Measurements from ENCODE around the gene CHST4.
A peak's percentile ranks its signal among the peaks of the same experiment; 100 is the strongest.

The CHST4 gene

GRCh38 chr16:71484006-71484893 is 42.0 kb upstream of the CHST4 start:
- TF ChIP-seq, protein P1, sequence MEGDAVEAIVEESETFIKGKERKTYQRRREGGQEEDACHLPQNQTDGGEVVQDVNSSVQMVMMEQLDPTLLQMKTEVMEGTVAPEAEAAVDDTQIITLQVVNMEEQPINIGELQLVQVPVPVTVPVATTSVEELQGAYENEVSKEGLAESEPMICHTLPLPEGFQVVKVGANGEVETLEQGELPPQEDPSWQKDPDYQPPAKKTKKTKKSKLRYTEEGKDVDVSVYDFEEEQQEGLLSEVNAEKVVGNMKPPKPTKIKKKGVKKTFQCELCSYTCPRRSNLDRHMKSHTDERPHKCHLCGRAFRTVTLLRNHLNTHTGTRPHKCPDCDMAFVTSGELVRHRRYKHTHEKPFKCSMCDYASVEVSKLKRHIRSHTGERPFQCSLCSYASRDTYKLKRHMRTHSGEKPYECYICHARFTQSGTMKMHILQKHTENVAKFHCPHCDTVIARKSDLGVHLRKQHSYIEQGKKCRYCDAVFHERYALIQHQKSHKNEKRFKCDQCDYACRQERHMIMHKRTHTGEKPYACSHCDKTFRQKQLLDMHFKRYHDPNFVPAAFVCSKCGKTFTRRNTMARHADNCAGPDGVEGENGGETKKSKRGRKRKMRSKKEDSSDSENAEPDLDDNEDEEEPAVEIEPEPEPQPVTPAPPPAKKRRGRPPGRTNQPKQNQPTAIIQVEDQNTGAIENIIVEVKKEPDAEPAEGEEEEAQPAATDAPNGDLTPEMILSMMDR (IDR thresholded peaks at IDR 0.05; ENCODE audit: low read depth, low read length), result no peak
- H3K9me3 ChIP-seq, result no peaks in the 10 kb centered on the region
- H3K27me3 ChIP-seq, result peaks cover 2% of the 10 kb centered on the region; the same call in 1 of the 2 replicates
- peak; percentile 80 for DNase-seq
- H3K4me1 ChIP-seq, result no peaks in the 10 kb centered on the region
- H3K4me3 ChIP-seq (ENCODE audit: low read depth, low read length), result peak overlapping the region; percentile 91
- no peaks in the 10 kb centered on the region for H3K36me3 ChIP-seq

- Histone ChIP-seq H3K4me1 (no peaks in the 10 kb centered on the region), H3K9me3 (no peaks in the 10 kb centered on the region), H3K36me3 (no peaks in the 10 kb centered on the region), H3K4me3 (ENCODE audit: low read depth, low read length) (no peak within 1 kb of the TSS), H3K27me3 (peaks cover 11% of the 10 kb centered on the region)
- TF ChIP-seq, protein P1 (IDR thresholded peaks at IDR 0.05; ENCODE audit: low read depth, low read length), result no peak
- DNase-seq, result no peak
Measured at GRCh38 chr16:71489122-71489521, 37.1 kb upstream of the CHST4 start, which contains the start of gene ZNF19. Gene ZNF19 (minus strand): TSS chr16:71489324. CDS start chr16:71482114, 7,210 bp downstream.

- H3K36me3 ChIP-seq, result no peaks in the 10 kb centered on the region
- no peaks in the 10 kb centered on the region for H3K4me1 ChIP-seq
- TF ChIP-seq, protein P1 (IDR thresholded peaks at IDR 0.05; ENCODE audit: low read depth, low read length), result no peak
- DNase-seq, result no peak
- H3K27me3 ChIP-seq, result peaks cover 11% of the 10 kb centered on the region
- H3K4me3 ChIP-seq (ENCODE audit: low read depth, low read length), result no peak overlapping the region
- no peaks in the 10 kb centered on the region for H3K9me3 ChIP-seq
Measured at GRCh38 chr16:71490361-71490760, 35.9 kb upstream of the CHST4 start.

DNA sequence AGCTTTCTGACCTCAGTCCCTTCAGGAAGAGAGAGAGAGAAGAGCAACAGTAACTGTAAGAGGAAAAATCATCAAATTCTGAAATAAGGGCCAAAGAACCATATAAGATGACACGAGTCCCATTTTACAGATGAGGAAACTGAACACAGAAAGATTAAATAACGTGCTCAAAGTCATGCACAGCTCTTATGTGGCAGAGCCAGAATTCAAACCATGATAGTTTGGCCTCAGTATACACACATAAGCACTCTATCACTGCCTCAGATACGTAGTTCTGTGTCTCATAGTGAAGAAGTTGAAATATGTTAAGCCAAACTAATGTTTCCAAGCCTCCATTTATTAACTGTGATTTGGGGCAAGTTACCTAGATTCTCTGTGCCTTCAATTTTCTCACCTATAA is 35.2 kb upstream of the CHST4 start:
- Histone ChIP-seq H3K9me3 (no peaks in the 10 kb centered on the region), H3K36me3 (no peaks in the 10 kb centered on the region), H3K4me3 (ENCODE audit: low read depth, low read length) (no peak overlapping the region), H3K27me3 (peaks cover 11% of the 10 kb centered on the region), H3K4me1 (no peaks in the 10 kb centered on the region)
- TF ChIP-seq, protein P1 (IDR thresholded peaks at IDR 0.05; ENCODE audit: low read depth, low read length), result no peak
- DNase-seq, result no peak

DNA sequence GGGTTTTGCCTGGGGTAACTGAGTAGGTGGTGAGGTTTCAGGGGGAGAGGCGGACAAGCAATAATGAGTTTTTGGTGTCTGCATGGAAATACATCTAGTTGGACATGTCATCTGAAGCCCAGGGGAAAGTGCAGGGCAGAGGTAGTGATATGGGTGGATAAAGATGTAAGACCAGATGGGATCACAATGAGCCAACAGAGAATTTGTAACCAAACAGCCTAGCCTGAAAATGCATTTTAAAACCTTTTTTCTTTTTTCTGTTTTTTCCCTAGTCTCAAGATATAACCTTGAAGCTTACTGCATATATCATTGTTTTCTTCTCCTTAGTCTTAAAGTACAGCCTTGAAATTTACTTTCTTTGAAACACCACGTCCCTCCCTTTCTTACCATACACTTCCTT is 33.4 kb upstream of the CHST4 start:
- Histone ChIP-seq H3K27me3 (peaks cover 17% of the 10 kb centered on the region), H3K9me3 (no peaks in the 10 kb centered on the region), H3K36me3 (no peaks in the 10 kb centered on the region), H3K4me1 (no peaks in the 10 kb centered on the region), H3K4me3 (ENCODE audit: low read depth, low read length) (no peak overlapping the region)
- DNase-seq, result no peak
- TF ChIP-seq, protein P1 (IDR thresholded peaks at IDR 0.05; ENCODE audit: low read depth, low read length), result no peak

DNA sequence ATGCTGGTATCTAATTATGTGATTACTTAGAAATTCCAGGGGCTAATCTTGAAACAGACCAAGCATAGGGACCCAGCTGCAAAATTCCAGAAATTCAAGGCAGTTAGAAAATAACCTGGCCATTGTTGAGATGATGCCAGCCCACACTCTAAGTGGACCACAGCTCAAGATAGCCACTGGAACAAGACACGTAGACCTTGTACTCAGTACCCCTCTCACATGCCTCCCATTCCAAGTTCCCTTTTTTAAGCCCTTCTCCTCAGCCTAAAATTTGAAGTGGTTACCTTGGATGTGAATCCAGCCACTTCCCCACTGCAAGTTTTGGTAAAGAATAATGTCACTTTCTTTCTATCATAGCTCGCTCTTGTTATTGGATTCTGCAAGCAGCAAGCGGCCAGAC is 33.0 kb upstream of the CHST4 start:
- H3K36me3 ChIP-seq, result no peaks in the 10 kb centered on the region
- DNase-seq, result no peak
- H3K27me3 ChIP-seq, result peaks cover 17% of the 10 kb centered on the region
- no peaks in the 10 kb centered on the region for H3K9me3 ChIP-seq
- H3K4me3 ChIP-seq (ENCODE audit: low read depth, low read length), result no peak overlapping the region
- TF ChIP-seq, protein P1 (IDR thresholded peaks at IDR 0.05; ENCODE audit: low read depth, low read length), result no peak
- no peaks in the 10 kb centered on the region for H3K4me1 ChIP-seq

All from BE2C (cell line).